ENCODE data around the gene DEPDC5.

DNA sequence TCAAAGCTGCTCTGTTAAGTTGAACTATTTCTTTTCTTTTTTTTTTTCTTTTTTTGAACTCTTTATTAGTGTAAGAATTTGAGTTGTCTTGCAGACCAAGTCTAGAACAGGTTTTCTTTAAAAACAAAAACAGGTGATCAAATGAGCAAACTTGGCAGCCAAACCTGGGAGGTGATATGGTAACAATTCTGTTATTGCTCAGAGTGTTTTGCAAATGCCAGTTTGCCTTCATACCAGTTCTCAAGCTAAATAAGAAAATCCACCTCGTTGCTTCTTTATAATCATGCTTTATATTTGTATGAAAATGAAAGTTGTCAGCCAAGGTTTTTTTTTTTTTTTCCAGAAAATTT lies 76.9 kb downstream of the DEPDC5 start:
- TF ChIP-seq EZH2 (IDR thresholded peaks at IDR 0.05): no peak
- TF ChIP-seq FOXP2 (optimal IDR thresholded peaks at IDR 0.05; ENCODE audit: control extremely low read depth, extremely low read length, insufficient read depth): no peak

Data from SK-N-MC (cell line).